Esophagus muscularis mucosa (tissue), 4 donors: ENCODE data around the gene STAU1.

Experiments
- CTCF ChIP-seq, 3 experiments: fragments of 200-600 bp in 2 of 3; fragments of 450-650 bp in 1 of 3; sonication (generic) in 2 of 3; IDR thresholded peaks; one replicate each; pipeline ENCODE4 v1.5.1; 2017 to 2019; ENCODE audit warnings: antibody characterized with exemption in 3 of 3, mild to moderate bottlenecking in 2 of 3, moderate library complexity in 1 of 3
- EP300 ChIP-seq: sonication (generic); formaldehyde crosslinking; IDR thresholded peaks from one replicate; pipeline ENCODE4 v1.6.1; 2017; ENCODE audit warnings: antibody characterized with exemption
- POLR2A ChIP-seq: fragments of 450-650 bp; IDR thresholded peaks from one replicate; pipeline ENCODE4 v1.6.1; 2017; ENCODE audit warnings: antibody characterized with exemption, moderate library complexity, mild to moderate bottlenecking, low read depth
- POLR2AphosphoS5 ChIP-seq, 2 donors: sonication (generic); formaldehyde crosslinking; IDR thresholded peaks; one replicate each; pipeline ENCODE4 v1.6.1; 2017; ENCODE audit warnings: antibody characterized with exemption in 2 of 2

DNA sequence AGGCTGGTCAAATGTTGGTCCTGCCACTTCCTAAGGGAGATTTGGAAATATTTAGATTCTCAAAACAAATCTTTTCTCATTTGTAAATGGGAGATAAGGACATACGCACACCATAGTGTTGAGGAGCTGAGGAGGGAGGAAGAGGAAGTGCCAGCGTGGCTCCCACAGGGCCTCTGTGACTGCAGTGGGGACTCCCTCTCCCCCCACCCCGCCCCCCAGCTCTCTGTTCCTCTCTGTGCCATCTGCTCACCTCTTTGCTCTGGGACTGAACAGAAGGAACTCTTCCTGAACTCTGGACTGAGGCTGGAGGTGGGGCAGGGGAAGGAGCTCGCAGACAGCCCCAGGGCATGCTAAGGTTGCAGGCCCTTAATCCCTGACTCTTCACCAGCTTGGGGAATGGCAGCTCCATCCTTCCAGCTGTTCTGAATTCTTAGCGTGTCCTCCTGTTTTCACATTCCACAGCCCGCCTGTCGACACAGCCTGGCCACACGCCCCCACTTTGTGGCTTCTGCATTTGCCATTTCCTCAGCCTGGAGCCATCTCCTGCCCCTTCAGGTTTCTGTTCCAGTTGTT lies 42.5 kb upstream of the STAU1 start:
- TF ChIP-seq CTCF (IDR thresholded peaks at IDR 0.05) (no peak), POLR2A (no peak), POLR2AphosphoS5 (IDR thresholded peaks at IDR 0.05) (no peak), EP300 (no peak)
